ENCODE measurements around the gene ITPK1.

The ITPK1 gene

GRCh38 chr14:92890830-92891588, 224.7 kb downstream of the ITPK1 start:
- no peak overlapping the region for H3K4me3 ChIP-seq (ENCODE audit: low read length)
- H3K9ac ChIP-seq (ENCODE audit: low read length): no peak overlapping the region
- DNase-seq: no peak
- no peaks in the 10 kb centered on the region for H3K79me2 ChIP-seq (ENCODE audit: low read length)
- H2AFZ ChIP-seq (ENCODE audit: low read length): no peak overlapping the region
- H3K27ac ChIP-seq (ENCODE audit: low read length): no peak overlapping the region
- no peak overlapping the region for H3K4me2 ChIP-seq (ENCODE audit: low read depth, low read length)
- no peaks in the 10 kb centered on the region for H3F3A ChIP-seq (ENCODE audit: insufficient read depth, low read length)
- no peaks in the 10 kb centered on the region for H4K20me1 ChIP-seq (ENCODE audit: insufficient read depth, low read length)
- H3K36me3 ChIP-seq (replicated peaks; ENCODE audit: insufficient read depth, low read length): no peaks in the 10 kb centered on the region
- no peaks in the 10 kb centered on the region for H3K9me2 ChIP-seq (replicated peaks; ENCODE audit: insufficient read depth, low read length)
- H3K9me3 ChIP-seq (replicated peaks; ENCODE audit: insufficient read depth, low read length): no peaks in the 10 kb centered on the region
- no peak for TF ChIP-seq EZH2 (optimal IDR thresholded peaks at IDR 0.05; ENCODE audit: low read depth, low read length)
- no peak for TF ChIP-seq EZH2phosphoT487 (IDR thresholded peaks at IDR 0.05; ENCODE audit: low read length)
- no peak for TF ChIP-seq CTCF (IDR thresholded peaks at IDR 0.05; ENCODE audit: low read length)
- H3K4me1 ChIP-seq (ENCODE audit: low read length): no peaks in the 10 kb centered on the region
- H3K27me3 ChIP-seq (replicated peaks; ENCODE audit: insufficient read depth, low read length): no peaks in the 10 kb centered on the region

- no peaks in the 10 kb centered on the region for H4K20me1 ChIP-seq (ENCODE audit: insufficient read depth, low read length)
- no peak for TF ChIP-seq EZH2 (optimal IDR thresholded peaks at IDR 0.05; ENCODE audit: low read depth, low read length)
- TF ChIP-seq EZH2phosphoT487 (IDR thresholded peaks at IDR 0.05; ENCODE audit: low read length): no peak
- TF ChIP-seq CTCF (IDR thresholded peaks at IDR 0.05; ENCODE audit: low read length): no peak
These were observed 226.8 kb downstream of the ITPK1 start for GRCh38 chr14:92888896-92889295.

GRCh38 chr14:92887157-92887556, 228.6 kb downstream of the ITPK1 start:
- H3K4me2 ChIP-seq (ENCODE audit: low read depth, low read length): no peak overlapping the region
- no peak for TF ChIP-seq EZH2phosphoT487 (IDR thresholded peaks at IDR 0.05; ENCODE audit: low read length)
- no peak for TF ChIP-seq EZH2 (optimal IDR thresholded peaks at IDR 0.05; ENCODE audit: low read depth, low read length)
- TF ChIP-seq CTCF (IDR thresholded peaks at IDR 0.05; ENCODE audit: low read length): no peak
- no peak overlapping the region for H3K27ac ChIP-seq (ENCODE audit: low read length)
- H3K27me3 ChIP-seq (replicated peaks; ENCODE audit: insufficient read depth, low read length): no peaks in the 10 kb centered on the region
- H3K4me3 ChIP-seq (ENCODE audit: low read length): no peak overlapping the region
- no peaks in the 10 kb centered on the region for H3K36me3 ChIP-seq (replicated peaks; ENCODE audit: insufficient read depth, low read length)
- H4K20me1 ChIP-seq (ENCODE audit: insufficient read depth, low read length): no peaks in the 10 kb centered on the region
- no peaks in the 10 kb centered on the region for H3K4me1 ChIP-seq (ENCODE audit: low read length)
- H3K9ac ChIP-seq (ENCODE audit: low read length): no peak overlapping the region
- H3K79me2 ChIP-seq (ENCODE audit: low read length): no peaks in the 10 kb centered on the region
- no peaks in the 10 kb centered on the region for H3K9me2 ChIP-seq (replicated peaks; ENCODE audit: insufficient read depth, low read length)
- H2AFZ ChIP-seq (ENCODE audit: low read length): no peak overlapping the region
- no peaks in the 10 kb centered on the region for H3K9me3 ChIP-seq (replicated peaks; ENCODE audit: insufficient read depth, low read length)
- no peak for DNase-seq
- H3F3A ChIP-seq (ENCODE audit: insufficient read depth, low read length): no peaks in the 10 kb centered on the region

More at GRCh38 chr14:92888896-92889295, 226.8 kb downstream of the ITPK1 start:
- no peak overlapping the region for H3K27ac ChIP-seq (ENCODE audit: low read length)
- no peaks in the 10 kb centered on the region for H3K36me3 ChIP-seq (replicated peaks; ENCODE audit: insufficient read depth, low read length)
- H3K4me2 ChIP-seq (ENCODE audit: low read depth, low read length): no peak overlapping the region
- no peak overlapping the region for H2AFZ ChIP-seq (ENCODE audit: low read length)
- DNase-seq: no peak
- no peaks in the 10 kb centered on the region for H3K9me3 ChIP-seq (replicated peaks; ENCODE audit: insufficient read depth, low read length)
- no peaks in the 10 kb centered on the region for H3F3A ChIP-seq (ENCODE audit: insufficient read depth, low read length)
- no peaks in the 10 kb centered on the region for H3K9me2 ChIP-seq (replicated peaks; ENCODE audit: insufficient read depth, low read length)
- no peaks in the 10 kb centered on the region for H3K27me3 ChIP-seq (replicated peaks; ENCODE audit: insufficient read depth, low read length)
- H3K9ac ChIP-seq (ENCODE audit: low read length): no peak overlapping the region
- no peaks in the 10 kb centered on the region for H3K4me1 ChIP-seq (ENCODE audit: low read length)
- no peak overlapping the region for H3K4me3 ChIP-seq (ENCODE audit: low read length)
- no peaks in the 10 kb centered on the region for H3K79me2 ChIP-seq (ENCODE audit: low read length)
